NCI-H510A treated with DMSO at 0.1 percent for 48 hours (cell line): ENCODE data around the gene SPACA7.

ENCODE experiments used
- DNase-seq: peaks from one replicate; lab custom pipeline; 2025; lab: John Stamatoyannopoulos, UW

The SPACA7 gene

DNA sequence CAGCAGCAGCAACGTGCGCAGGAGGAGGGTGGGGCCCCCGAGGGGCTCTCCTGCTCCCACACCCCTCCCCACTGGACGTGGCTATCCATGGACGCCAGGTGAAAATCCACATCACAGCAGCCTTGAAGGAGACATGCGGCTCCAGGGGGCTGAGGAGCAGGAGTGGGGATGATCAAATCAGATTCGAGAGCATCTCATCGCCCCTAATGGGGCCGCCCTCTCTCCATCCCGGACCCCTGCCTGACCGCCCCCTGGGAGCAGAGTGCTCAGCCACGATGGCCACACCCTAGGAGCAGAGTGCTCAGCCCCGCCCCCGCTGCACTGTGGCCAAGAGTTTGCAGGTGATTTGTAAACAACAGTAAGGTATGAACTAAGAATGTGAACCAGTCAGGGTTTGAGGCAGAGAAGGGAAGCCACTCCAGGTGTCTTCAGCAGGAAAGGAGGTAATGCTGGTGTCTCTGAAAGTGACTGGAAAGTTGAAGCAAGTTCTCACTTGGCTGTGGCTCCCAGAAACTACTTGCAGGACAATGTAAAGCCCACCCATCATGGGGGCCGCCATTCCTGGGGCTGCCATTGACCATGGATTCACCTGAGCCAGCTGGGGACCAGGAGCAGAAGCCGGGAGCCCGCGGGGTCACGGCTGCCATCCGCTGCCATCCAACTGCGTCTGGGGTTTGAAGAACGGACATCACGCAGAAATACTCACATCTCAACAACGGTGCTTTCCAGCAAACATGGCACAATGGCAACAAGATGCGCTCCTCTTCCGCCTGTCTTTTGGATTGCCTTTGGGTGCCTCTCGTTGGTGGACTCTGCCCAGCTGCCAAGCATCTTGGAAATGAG lies 71.8 kb downstream of the SPACA7 start:
- peak; percentile 10 for DNase-seq

DNA sequence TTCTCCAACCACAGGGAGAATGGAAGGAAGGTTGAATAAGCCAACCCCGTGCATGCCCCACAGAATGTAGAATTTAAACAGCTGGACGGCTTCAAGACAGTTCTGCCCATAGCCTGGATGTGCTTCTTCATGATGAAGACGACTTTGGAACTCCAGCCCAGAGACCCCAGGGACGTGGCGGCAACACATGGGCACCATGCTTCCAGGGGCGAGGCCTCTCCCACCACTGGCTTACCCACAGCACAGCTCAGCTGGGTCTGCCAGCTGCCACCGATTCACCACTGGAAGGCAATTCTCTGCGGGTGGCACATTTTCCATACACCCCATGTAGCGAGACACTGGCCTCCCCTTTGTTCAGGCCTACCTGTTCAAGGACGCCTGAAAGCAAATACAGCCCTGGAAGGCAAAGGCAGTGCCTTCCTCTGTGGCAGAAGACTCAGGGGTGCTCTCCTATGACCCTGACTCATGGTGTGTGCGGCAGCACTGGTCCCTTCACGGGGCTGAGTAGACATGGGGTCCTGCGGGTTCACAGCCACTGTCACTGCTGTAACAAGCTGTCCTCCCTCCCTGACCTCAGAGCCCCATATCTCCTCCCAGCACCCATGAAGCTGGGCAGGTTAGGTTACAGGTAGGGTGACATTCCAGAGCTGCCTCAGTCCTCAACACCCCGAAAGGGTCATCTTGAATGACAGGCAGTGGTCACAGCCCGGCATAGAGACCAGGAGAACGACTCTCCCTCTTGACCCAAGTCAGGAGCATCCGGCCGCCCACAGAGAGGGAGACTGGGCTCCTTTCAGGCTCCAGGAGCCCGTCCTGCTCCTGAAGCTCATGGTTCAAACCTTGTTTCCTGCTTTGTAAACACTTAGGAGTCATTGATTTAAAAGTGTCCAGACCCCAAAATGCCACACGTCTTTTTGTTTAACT lies 72.7 kb downstream of the SPACA7 start:
- no peak for DNase-seq

GRCh38 chr13:112449545-112449930 lies 73.4 kb downstream of the SPACA7 start:
- no peak for DNase-seq

DNA sequence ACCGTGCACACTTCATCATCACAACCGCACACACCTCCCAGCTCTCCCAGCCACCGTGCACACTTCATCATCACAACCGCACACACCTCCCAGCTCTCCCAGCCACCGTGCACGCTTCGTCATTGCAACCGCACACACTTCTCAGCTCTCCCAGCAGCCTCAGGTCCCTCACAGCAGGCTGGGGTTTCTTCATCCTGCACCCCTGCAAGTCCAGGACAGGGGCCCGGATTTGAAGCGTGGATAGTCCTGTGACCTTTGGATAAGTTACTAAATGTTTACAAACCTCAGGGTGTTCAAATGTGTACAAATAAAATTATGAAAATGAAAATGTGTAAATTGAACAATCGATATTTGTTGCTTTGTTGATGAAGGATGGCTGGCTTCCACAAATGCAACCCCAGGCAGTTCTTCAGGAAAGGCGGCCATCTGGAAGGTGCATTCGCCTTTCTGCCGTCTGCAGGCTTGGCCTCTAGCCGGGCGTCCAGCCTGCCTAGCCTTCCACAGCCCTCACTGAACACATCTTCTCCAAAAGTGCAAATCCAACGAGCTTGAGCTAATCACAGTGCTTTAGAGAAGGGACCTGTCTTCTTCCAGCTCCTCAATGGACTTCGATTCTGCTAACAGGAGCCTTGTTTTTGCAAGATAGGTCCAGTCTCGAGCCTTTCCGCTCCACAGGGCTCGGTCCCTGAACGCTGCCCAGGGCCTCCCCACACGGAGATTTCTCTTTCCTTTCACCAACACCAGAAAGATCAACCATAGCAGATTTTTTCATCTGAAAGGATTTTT lies 74.2 kb downstream of the SPACA7 start:
- DNase-seq: no peak

DNA sequence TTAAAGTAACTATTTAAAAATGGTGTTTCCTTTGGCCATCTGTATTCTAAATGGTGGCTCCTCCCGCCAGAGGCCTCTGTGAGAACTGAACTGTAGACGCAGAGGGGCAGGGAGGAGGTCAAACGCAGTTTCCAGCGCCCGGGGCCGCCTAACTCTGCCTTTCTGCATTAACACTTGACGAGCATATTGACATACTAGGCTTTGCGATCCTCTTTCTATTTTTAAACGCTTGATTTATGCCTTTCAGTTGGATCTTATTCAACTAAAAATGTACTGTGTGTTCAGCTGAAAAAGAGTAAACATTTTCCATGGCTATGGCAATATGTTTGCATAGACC lies 74.7 kb downstream of the SPACA7 start:
- DNase-seq: peak; percentile 74

DNA sequence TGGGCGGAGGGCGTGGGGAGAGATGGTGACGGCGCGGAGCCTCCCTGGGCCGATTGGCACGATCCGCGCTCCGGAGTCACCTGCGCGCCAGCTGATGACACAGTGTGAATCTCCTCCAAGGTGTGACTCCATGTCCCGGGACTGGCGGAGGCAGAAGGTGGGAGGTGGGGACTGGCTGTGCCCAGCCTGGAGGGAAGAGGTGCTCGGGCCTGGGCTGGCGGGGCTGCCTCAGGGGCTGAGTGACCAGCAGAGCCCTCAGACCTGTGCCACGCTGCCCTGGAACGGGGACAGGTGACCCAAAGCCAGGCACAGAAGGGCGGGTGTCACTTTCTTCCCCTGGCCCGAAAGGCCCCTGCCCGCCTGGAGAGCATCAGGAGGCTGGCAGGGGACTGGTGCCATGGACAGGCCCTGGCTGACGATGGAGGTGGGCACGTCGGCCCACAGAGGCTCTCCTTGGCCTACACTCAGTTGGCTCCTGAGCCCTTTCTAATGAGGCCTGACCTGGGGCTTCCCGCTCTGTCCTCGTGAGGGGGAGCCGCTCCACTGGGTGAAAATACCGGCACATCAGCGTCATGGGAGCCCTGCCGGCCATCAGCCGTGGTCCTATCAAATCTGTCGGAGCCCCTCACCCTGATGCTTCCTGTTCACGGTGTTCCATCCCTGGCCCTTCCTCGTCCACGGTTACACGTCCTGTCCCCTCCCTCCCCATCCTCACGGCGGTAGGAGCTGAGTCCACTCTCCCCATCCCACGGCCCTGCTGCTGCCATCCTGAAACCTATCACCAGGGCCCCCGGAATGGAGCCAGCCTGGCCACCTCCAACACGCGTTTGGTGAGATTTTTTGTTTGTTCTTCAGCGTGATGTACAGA lies 75.6 kb downstream of the SPACA7 start:
- DNase-seq: no peak

DNA sequence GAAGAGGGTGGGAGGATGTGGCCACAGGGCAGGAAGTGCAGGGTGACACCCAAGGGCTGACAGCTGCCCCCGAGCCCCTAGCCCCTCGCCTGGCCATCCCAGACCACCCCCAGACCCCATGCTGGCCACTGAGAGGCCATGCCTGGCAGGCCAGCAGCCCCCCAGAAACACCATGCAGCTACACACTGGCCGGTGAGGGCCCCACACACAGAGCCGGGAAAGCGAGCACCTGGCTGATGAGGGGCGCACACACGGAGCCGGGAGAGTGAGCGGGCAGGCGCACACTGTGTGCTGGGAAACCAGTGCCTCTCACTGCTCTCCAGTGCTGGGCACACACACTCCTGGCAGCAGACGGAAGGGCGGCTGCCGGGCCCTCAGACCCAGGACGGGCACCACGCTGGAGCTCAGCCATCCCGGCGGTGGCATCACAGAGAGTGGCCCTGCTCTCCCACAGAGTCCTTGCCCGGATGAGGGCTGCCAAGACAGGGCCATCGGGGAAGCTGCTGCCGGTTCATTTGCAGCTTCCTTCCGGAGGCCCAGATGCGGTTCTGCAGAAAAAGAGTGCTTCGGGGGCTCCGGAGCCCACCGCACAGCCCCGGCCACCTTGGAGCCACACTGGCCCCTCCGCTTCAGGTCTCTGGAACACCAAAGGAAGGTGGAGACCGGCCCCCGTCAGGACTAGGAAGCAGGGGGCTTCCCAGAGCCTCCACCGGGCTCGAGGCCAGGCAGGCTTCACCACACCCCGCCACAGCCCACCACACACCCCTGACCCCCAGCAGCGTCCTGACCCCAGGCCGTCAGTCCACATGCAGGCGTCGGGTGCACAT lies 76.4 kb downstream of the SPACA7 start:
- DNase-seq: no peak

- DNase-seq: no peak
Observed at GRCh38 chr13:112453207-112453829, 77.2 kb downstream of the SPACA7 start.

- no peak for DNase-seq
Observed at GRCh38 chr13:112453874-112454647, 77.9 kb downstream of the SPACA7 start.

- DNase-seq: no peak
Observed at GRCh38 chr13:112454648-112455334, 78.6 kb downstream of the SPACA7 start.

GRCh38 chr13:112455476-112456059 lies 79.4 kb downstream of the SPACA7 start:
- no peak for DNase-seq

GRCh38 chr13:112456138-112457056 lies 80.2 kb downstream of the SPACA7 start:
- DNase-seq: no peak

GRCh38 chr13:112457081-112457480 lies 80.9 kb downstream of the SPACA7 start:
- DNase-seq: no peak

DNA sequence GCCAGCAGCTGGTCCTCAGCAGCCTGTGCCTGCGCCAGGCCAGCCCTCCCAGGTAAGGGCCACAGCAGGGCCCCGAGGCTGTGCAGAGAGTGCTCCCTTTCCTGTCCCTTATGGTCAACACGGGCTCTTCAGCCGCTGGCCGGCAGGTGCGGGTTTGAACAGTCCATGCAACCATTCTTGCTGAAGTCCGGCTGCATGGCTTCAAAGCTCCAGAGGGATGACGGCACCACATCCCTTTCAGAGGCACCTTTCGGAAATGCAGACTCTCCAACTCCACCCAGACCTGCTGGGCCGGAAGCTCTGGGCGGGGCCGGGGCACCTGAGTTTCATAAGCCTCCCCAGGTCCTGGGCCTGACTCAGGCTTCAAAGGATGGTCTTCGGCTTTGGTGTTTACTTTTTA lies 81.3 kb downstream of the SPACA7 start:
- DNase-seq: peak; percentile 32

- DNase-seq: no peak
Observed at GRCh38 chr13:112462408-112462807, 86.3 kb downstream of the SPACA7 start.

DNA sequence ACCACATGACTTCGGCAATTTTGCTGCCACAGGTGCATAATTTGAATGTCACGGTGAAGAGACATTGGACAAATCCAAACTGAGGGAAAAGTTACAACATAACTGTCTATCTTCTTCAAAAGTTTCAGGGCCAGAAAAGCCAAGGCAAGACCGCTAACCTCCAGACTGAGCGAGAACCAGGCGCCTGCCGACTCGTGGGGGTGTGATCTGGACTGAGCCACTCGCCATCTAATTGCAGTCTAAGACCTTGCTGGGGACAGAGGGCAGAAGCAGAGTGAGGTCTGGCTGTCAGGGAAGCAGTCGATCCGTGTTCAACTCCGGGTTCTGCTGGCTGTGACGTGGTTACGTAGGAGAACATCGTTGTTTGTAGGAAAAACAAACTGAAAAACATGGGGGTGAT lies 88.6 kb downstream of the SPACA7 start:
- DNase-seq: no peak
